ENCODE data around the gene COL4A2. TPM values are rescaled to one million over a fixed set of nuclear protein-coding genes. Genes with fewer than 3 reads are reported as not detected.

COL4A2 gene
- polyA plus RNA-seq, 2 of the 4 experiments (the other 2 are of a cell fraction) = 46.9 to 119 TPM

- ChIA-PET CTCF (interaction anchor here (0.9 kb wide), 1 partner anchor 9 kb away, joined by 3 read pairs; no protein-coding TSS in a partner anchor), POLR2A (no interaction called here)
- ATAC-seq = no peak
- Histone ChIP-seq H3K4me2 (no peak overlapping the region), H3K27ac (0 out of 6 replicates have a peak overlapping the region, but pooled peaks of 1 of the 2 experiments have one; percentile 44), H3K4me3 (no peak overlapping the region), H3K4me1 (peaks cover 11% of the 10 kb centered on the region), H3K9me3 (no peaks in the 10 kb centered on the region)
- WGBS (ENCODE audit: missing lambda C conversion rate) = 78% methylated on average over 1 of the region's 1 CpG
- TF ChIP-seq PBX3 (IDR thresholded peaks at IDR 0.05) (no peak), CHD2 (IDR thresholded peaks at IDR 0.05; ENCODE audit: low read length, partially characterized antibody) (no peak)
- DNase-seq (ENCODE audit: low read depth in 1 of 2, low spot score in 1 of 2) = no peak
- FAIRE-seq = no peak
These were observed 96.2 kb downstream of the COL4A2 start for GRCh38 chr13:110403315-110403714.

GRCh38 chr13:110403721-110404120 lies 96.6 kb downstream of the COL4A2 start:
- Histone ChIP-seq H3K4me2 (no peak overlapping the region), H3K4me1 (peaks cover 11% of the 10 kb centered on the region), H3K27ac (peak overlapping the region in 1 of 2 experiments; percentile 44; a peak in 1 of 6 replicates), H3K9me3 (no peaks in the 10 kb centered on the region), H3K4me3 (no peak overlapping the region)
- WGBS (ENCODE audit: missing lambda C conversion rate) = 89% methylated on average over 2 of the region's 2 CpGs
- ChIA-PET POLR2A (no interaction called here), CTCF (interaction anchor here (0.9 kb wide), 1 partner anchor 9 kb away, joined by 3 read pairs; no protein-coding TSS in a partner anchor)
- DNase-seq (ENCODE audit: low read depth in 1 of 2, low spot score in 1 of 2) (no peak), FAIRE-seq (no peak), ATAC-seq (no peak)
- TF ChIP-seq HES2 (IDR thresholded peaks at IDR 0.05) (no peak), RAD21 (conservative IDR thresholded peaks at IDR 0.05 in 1 of 2, IDR thresholded peaks at IDR 0.05 in 1 of 2) (no peak), NFE2L2 (conservative IDR thresholded peaks at IDR 0.05; ENCODE audit: low read length) (no peak), E2F6 (IDR thresholded peaks at IDR 0.05; ENCODE audit: borderline replicate concordance, low read depth) (no peak), ESRRA (IDR thresholded peaks at IDR 0.05; ENCODE audit: borderline replicate concordance, low read length) (no peak), CTCF (IDR thresholded peaks at IDR 0.05) (no peak), EHMT2 (IDR thresholded peaks at IDR 0.05; ENCODE audit: low read depth) (no peak), MAX (IDR thresholded peaks at IDR 0.05) (no peak), CHD4 (IDR thresholded peaks at IDR 0.05; ENCODE audit: borderline replicate concordance) (no peak), CBX8 (IDR thresholded peaks at IDR 0.05) (no peak), NR3C1 (IDR thresholded peaks at IDR 0.05) (no peak)

GRCh38 chr13:110404321-110404720 lies 97.2 kb downstream of the COL4A2 start:
- ChIA-PET POLR2A (no interaction called here), CTCF (interaction anchor here (0.8 to 0.9 kb wide), 2 partner anchors 8 to 56 kb away, joined by 3 read pairs; no protein-coding TSS in a partner anchor)

More at GRCh38 chr13:110404321-110404720, 97.2 kb downstream of the COL4A2 start:
- Histone ChIP-seq H3K27ac (peak overlapping the region in 1 of 2 experiments; percentile 52; a peak in 2 of 6 replicates), H3K4me2 (no peak overlapping the region), H3K4me3 (no peak overlapping the region), H3K9me3 (no peaks in the 10 kb centered on the region), H3K4me1 (peaks cover 11% of the 10 kb centered on the region)
- TF ChIP-seq HOXB5 (CRISPR knock-in tag; IDR thresholded peaks at IDR 0.05) = no peak
- TF ChIP-seq PBX3 (IDR thresholded peaks at IDR 0.05) = no peak
- no peak for TF ChIP-seq FOSB (CRISPR knock-in tag; IDR thresholded peaks at IDR 0.05)
- TF ChIP-seq ZNF302 (CRISPR knock-in tag; IDR thresholded peaks at IDR 0.05) = no peak
- no peak for TF ChIP-seq JUNB (IDR thresholded peaks at IDR 0.05)
- no peak for TF ChIP-seq HOXA7 (CRISPR knock-in tag; IDR thresholded peaks at IDR 0.05)
- no peak for TF ChIP-seq JUN (IDR thresholded peaks at IDR 0.05)
- TF ChIP-seq E2F6 (IDR thresholded peaks at IDR 0.05; ENCODE audit: borderline replicate concordance, low read depth) = no peak
- WGBS (ENCODE audit: missing lambda C conversion rate) = 96% methylated on average over 2 of the region's 4 CpGs
- DNase-seq (ENCODE audit: low read depth in 1 of 2, low spot score in 1 of 2) = no peak
- no peak for FAIRE-seq
- ATAC-seq = no peak
